Endothelial cell of umbilical vein (primary cell): ENCODE results near the gene C10orf71. TPM values are rescaled to one million over a fixed set of nuclear protein-coding genes. Genes with fewer than 3 reads are reported as not detected.

Experiments
- BruUV-seq: library from RNA; stranded (reverse); fragments of 400-500 nt; replicated peaks from 2 replicates; lab custom pipeline; 2021; lab: Mats Ljungman, UMichigan
- CTCF ChIA-PET: fragments of 300-600, 350-600 bp; sonication (Branson Sonifier 250); formaldehyde crosslinking; loops from one replicate; lab custom pipeline; 2021; ENCODE audit warnings: antibody characterized with exemption, inconsistent platforms; lab: Charles Lee
- POLR2A ChIA-PET: fragments of 300-600, 350-600 bp; sonication (Branson Sonifier 250); formaldehyde crosslinking; loops from one replicate; lab custom pipeline; 2021; ENCODE audit warnings: antibody characterized with exemption, inconsistent platforms; lab: Charles Lee
- DNase-seq: peaks from one replicate; pipeline ENCODE4 v3.0.0-alpha.2; 2011; ENCODE audit warnings: low read depth, low spot score
- FAIRE-seq: peaks from 2 replicates; lab custom pipeline; 2011; peaks lifted over from hg19 to GRCh38; lab: Jason Lieb, UNC
- H2AFZ ChIP-seq: 2 replicates; pipeline ENCODE4 v1.6.0; 2012; ENCODE audit warnings: low read depth, low read length, control low read depth, inconsistent platforms
- H3K27ac ChIP-seq: 2 replicates; pipeline ENCODE4 v1.5.1; 2011; ENCODE audit warnings: low read depth, mild to moderate bottlenecking, control low read depth, low read length, moderate library complexity; ENCODE audit not compliant: insufficient read depth
- H3K27me3 ChIP-seq, 2 experiments: 2 replicates each; pipeline versions ENCODE4 v1.6.0 to v1.6.1; 2011; ENCODE audit warnings: low read length in 2 of 2, mixed read lengths in 1 of 2; ENCODE audit not compliant: control insufficient read depth in 2 of 2, insufficient read depth in 2 of 2
- H3K36me3 ChIP-seq, 2 experiments: 2 replicates in 1 of 2; 3 replicates in 1 of 2; pipeline ENCODE4 v1.5.1; 2011; ENCODE audit warnings: low read length in 2 of 2, mild to moderate bottlenecking in 1 of 2, moderate library complexity in 1 of 2; ENCODE audit not compliant: control insufficient read depth in 2 of 2, insufficient read depth in 2 of 2; ENCODE audit errors: extremely low read depth in 1 of 2
- H3K4me1 ChIP-seq: 3 replicates; pipeline ENCODE4 v1.5.1; 2011; ENCODE audit warnings: mild to moderate bottlenecking, low read length; ENCODE audit not compliant: control insufficient read depth, insufficient read depth; ENCODE audit errors: extremely low read depth
- H3K4me2 ChIP-seq: 2 replicates; pipeline ENCODE4 v1.6.1; 2011; ENCODE audit warnings: low read length, control low read depth, mixed read lengths; ENCODE audit not compliant: insufficient read depth
- H3K4me3 ChIP-seq, 3 experiments: fragments of 200-600 bp in 1 of 3; sonication (generic), shearing (Covaris generic) in 1 of 3; replicated peaks in 1 of 3; 2 replicates each; pipeline ENCODE4 v1.5.1; 2011 to 2016; ENCODE audit warnings: control low read depth in 3 of 3, low read length in 3 of 3, mild to moderate bottlenecking in 2 of 3, inconsistent platforms in 1 of 3, low read depth in 1 of 3, moderate library complexity in 1 of 3; ENCODE audit not compliant: insufficient read depth in 1 of 3
- H3K79me2 ChIP-seq: 2 replicates; pipeline ENCODE4 v1.6.0; 2012; ENCODE audit warnings: low read length, inconsistent platforms; ENCODE audit not compliant: control insufficient read depth, insufficient read depth
- H3K9ac ChIP-seq: replicated peaks from 2 replicates; pipeline ENCODE3; 2011; ENCODE audit warnings: low read length, control low read depth; ENCODE audit not compliant: insufficient read depth; ENCODE audit errors: extremely low read depth
- H3K9me1 ChIP-seq: replicated peaks from 3 replicates; pipeline ENCODE4 v1.6.0; 2011; ENCODE audit warnings: mild to moderate bottlenecking, low read length; ENCODE audit not compliant: control insufficient read depth, insufficient read depth; ENCODE audit errors: extremely low read depth
- H3K9me3 ChIP-seq: replicated peaks from 2 replicates; pipeline ENCODE4 v1.5.1; 2012; ENCODE audit warnings: low read length, inconsistent platforms; ENCODE audit not compliant: control insufficient read depth, insufficient read depth
- H4K20me1 ChIP-seq: replicated peaks from 2 replicates; pipeline ENCODE3; 2011; ENCODE audit warnings: mild to moderate bottlenecking, low read length; ENCODE audit not compliant: control insufficient read depth, insufficient read depth; ENCODE audit errors: extremely low read depth
- CTCF ChIP-seq, 2 donors: IDR thresholded peaks; 1 replicate in 1 of 2; 2 replicates in 1 of 2; pipeline ENCODE4 v1.5.1; 2011; ENCODE audit warnings: low read length in 2 of 2, mild to moderate bottlenecking in 2 of 2, moderate library complexity in 2 of 2, control low read depth in 1 of 2, inconsistent platforms in 1 of 2, low read depth in 1 of 2; ENCODE audit not compliant: insufficient read depth in 1 of 2; ENCODE audit errors: extremely low read depth in 1 of 2
- EZH2 ChIP-seq: IDR thresholded peaks from 2 replicates; pipeline ENCODE4 v1.6.1; 2012; ENCODE audit warnings: borderline replicate concordance, low read depth, mild to moderate bottlenecking, moderate library complexity, low read length, inconsistent platforms; ENCODE audit not compliant: severe bottlenecking
- FOS ChIP-seq: IDR thresholded peaks from 2 replicates; pipeline ENCODE4 v1.6.1; 2011; ENCODE audit warnings: mild to moderate bottlenecking, low read length, moderate library complexity, borderline replicate concordance; ENCODE audit not compliant: insufficient read depth
- GATA2 ChIP-seq: IDR thresholded peaks from 2 replicates; pipeline ENCODE4 v1.7.0; 2011; ENCODE audit warnings: low read depth, mild to moderate bottlenecking, moderate library complexity, mixed read lengths, low read length; ENCODE audit not compliant: insufficient read length, insufficient read depth
- JUN ChIP-seq: IDR thresholded peaks from 2 replicates; pipeline ENCODE4 v1.6.1; 2011; ENCODE audit warnings: borderline replicate concordance, low read depth; ENCODE audit not compliant: insufficient read length, insufficient read depth
- MYC ChIP-seq: IDR thresholded peaks from one replicate; pipeline ENCODE4 v1.6.1; 2011; ENCODE audit warnings: mild to moderate bottlenecking, low read depth, low read length
- POLR2A ChIP-seq: IDR thresholded peaks from 2 replicates; pipeline ENCODE4 v1.6.1; 2012; ENCODE audit warnings: low read depth, mild to moderate bottlenecking, control low read depth, low read length
- POLR2AphosphoS5 ChIP-seq: IDR thresholded peaks from 2 replicates; pipeline ENCODE4 v1.6.1; 2012; ENCODE audit warnings: low read depth, mild to moderate bottlenecking, control low read depth, low read length, moderate library complexity; ENCODE audit not compliant: insufficient read depth
- dilution Hi-C: fragments of 300-500 bp; cut with MboI; formaldehyde crosslinking; loops from one replicate; pipeline ENCODE4 v1.15.0; 2019; ENCODE audit warnings: low sequenced_read_pairs; ENCODE audit not compliant: extremely low pct_ligation_motif_present
- intact Hi-C: fragments of 100-400 bp; cut with micrococcal nuclease; formaldehyde crosslinking; loops from one replicate; pipeline ENCODE4 v1.10.0; 2022
- polyA plus RNA-seq, 4 experiments: library from polyadenylated mRNA; depleted of rRNA in 3 of 4; stranded (reverse) in 3 of 4; unstranded in 1 of 4; fragments of >200 nt; gene quantifications; 2 replicates each; pipeline versions ENCODE4 v1.2.1 to v1.2.3, GENCODE V29; 2011 to 2012; ENCODE audit warnings: missing spikeins in 1 of 4
- total RNA-seq: library from RNA; stranded (reverse); gene quantifications from 2 replicates; pipeline ENCODE4 v1.2.3, GENCODE V29; 2021
- TF ChIP-seq, protein P1 (sequence below): IDR thresholded peaks from 2 replicates; pipeline ENCODE4 v1.6.1; 2011; ENCODE audit not compliant: insufficient read depth, insufficient read length

C10orf71 gene
- total and polyA plus RNA-seq, 2 donors (not counting 3 experiments of a cell fraction or from before 2014, with no cell fraction given) = not detected

GRCh38 chr10:49375611-49376010 lies 76.6 kb downstream of the C10orf71 start:
- intact Hi-C loops (no loop called here), dilution Hi-C loops (no loop called here)
- no TSS peak for BruUV-seq
- Histone ChIP-seq H3K36me3 (no peaks in the 10 kb centered on the region), H4K20me1 (no peaks in the 10 kb centered on the region), H3K9me1 (no peaks in the 10 kb centered on the region), H3K4me2 (no peak overlapping the region), H3K4me3 (no peak overlapping the region), H2AFZ (no peak overlapping the region), H3K79me2 (no peaks in the 10 kb centered on the region), H3K9ac (no peak overlapping the region), H3K4me1 (no peaks in the 10 kb centered on the region), H3K9me3 (no peaks in the 10 kb centered on the region), H3K27me3 (peaks cover 2 to 14% of the 10 kb centered on the region in 2 experiments), H3K27ac (no peak overlapping the region)
- FAIRE-seq (no peak), DNase-seq (no peak)
- ChIA-PET POLR2A (no interaction called here), CTCF (no interaction called here)
- TF ChIP-seq EZH2 (no peak), FOS (no peak), JUN (no peak), CTCF (IDR thresholded peaks at IDR 0.05; ENCODE audit: extremely low read depth in 1 of 2, insufficient read depth in 1 of 2, low read depth in 1 of 2, low read length in 2 of 2) (no peak), GATA2 (no peak), MYC (no peak), POLR2AphosphoS5 (no peak), POLR2A (no peak)
- TF ChIP-seq, protein P1, sequence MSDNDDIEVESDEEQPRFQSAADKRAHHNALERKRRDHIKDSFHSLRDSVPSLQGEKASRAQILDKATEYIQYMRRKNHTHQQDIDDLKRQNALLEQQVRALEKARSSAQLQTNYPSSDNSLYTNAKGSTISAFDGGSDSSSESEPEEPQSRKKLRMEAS = no peak

Other genes starting within 250 kb of the C10orf71 start
- 0.07 and 0.12 TPM in 2 replicates for gene VSTM4, start 183.6 kb upstream of the C10orf71 start, total RNA-seq
- 0.06 and 0.07 TPM in 2 replicates for gene VSTM4, start 183.6 kb upstream of the C10orf71 start, polyA plus RNA-seq
- not detected in 2 replicates for gene FAM170B, start 165.1 kb upstream of the C10orf71 start, total RNA-seq
- gene FAM170B, start 165.1 kb upstream of the C10orf71 start, polyA plus RNA-seq = not detected in 2 replicates
- 2.1 and 3.7 TPM in 2 replicates for gene TMEM273, start 110.8 kb upstream of the C10orf71 start, total RNA-seq
- 1.9 and 2.9 TPM in 2 replicates for gene TMEM273, start 110.8 kb upstream of the C10orf71 start, polyA plus RNA-seq
- not detected in 2 replicates for gene DRGX, start 96.9 kb downstream of the C10orf71 start, total RNA-seq
- not detected in 2 replicates for gene DRGX, start 96.9 kb downstream of the C10orf71 start, polyA plus RNA-seq
- 39.6 and 59.6 TPM in 2 replicates for gene ERCC6, start 240.0 kb downstream of the C10orf71 start, total RNA-seq
- 15.3 and 15.9 TPM in 2 replicates for gene ERCC6, start 240.0 kb downstream of the C10orf71 start, polyA plus RNA-seq